GM19025 (cell line): ENCODE results near the gene FMR1NB.

Source experiments
- ATAC-seq: cut with Tn5 transposase; IDR thresholded peaks from one replicate; pipeline ENCODE4 v1.9.1; 2021; ENCODE audit warnings: mild to moderate bottlenecking, low read depth, moderate library complexity; ENCODE audit not compliant: unreplicated experiment

FMR1NB gene

GRCh38 chrX:147981038-147981752 is at the start of gene FMR1NB:
TSS of gene FMR1NB (plus strand) at chrX:147981337. CDS start at chrX:147981403, 66 bp downstream.
- no peak for ATAC-seq

GRCh38 chrX:147933815-147934214 is 47.3 kb upstream of the FMR1NB start:
- ATAC-seq, result no peak

- no peak for ATAC-seq
These were observed 45.9 kb upstream of the FMR1NB start for GRCh38 chrX:147935156-147935758.

GRCh38 chrX:147945286-147945685 is 35.9 kb upstream of the FMR1NB start:
- no peak for ATAC-seq

GRCh38 chrX:147948531-147948930 is 32.6 kb upstream of the FMR1NB start:
- no peak for ATAC-seq

- no peak for ATAC-seq
These were observed 30.8 kb upstream of the FMR1NB start for GRCh38 chrX:147950352-147950751.

GRCh38 chrX:147953976-147954375 is 27.2 kb upstream of the FMR1NB start:
- no peak for ATAC-seq

GRCh38 chrX:147957291-147957690 is 23.8 kb upstream of the FMR1NB start:
- ATAC-seq, result no peak

- ATAC-seq, result no peak
These were observed 22.8 kb upstream of the FMR1NB start for GRCh38 chrX:147958291-147958690.

GRCh38 chrX:147960722-147961121 is 20.4 kb upstream of the FMR1NB start:
- no peak for ATAC-seq

GRCh38 chrX:147962476-147962875 is 18.7 kb upstream of the FMR1NB start:
- ATAC-seq, result no peak

GRCh38 chrX:147978931-147979330 is 2.2 kb upstream of the FMR1NB start:
- ATAC-seq, result no peak

GRCh38 chrX:148020329-148020728 is 39.2 kb downstream of the FMR1NB start:
- ATAC-seq, result no peak

GRCh38 chrX:148024425-148025148 is 43.5 kb downstream of the FMR1NB start:
- ATAC-seq, result no peak

GRCh38 chrX:148035380-148035779 is 54.2 kb downstream of the FMR1NB start:
- ATAC-seq, result no peak

GRCh38 chrX:148037020-148037419 is 55.9 kb downstream of the FMR1NB start:
- no peak for ATAC-seq

- no peak for ATAC-seq
These were observed 62.2 kb downstream of the FMR1NB start for GRCh38 chrX:148043271-148043855.

- no peak for ATAC-seq
These were observed 66.1 kb downstream of the FMR1NB start for GRCh38 chrX:148047200-148047599.

GRCh38 chrX:148049441-148049840 is 68.3 kb downstream of the FMR1NB start:
- ATAC-seq, result no peak

GRCh38 chrX:148051973-148052372 is 70.8 kb downstream of the FMR1NB start:
- no peak for ATAC-seq

- no peak for ATAC-seq
These were observed 86.1 kb downstream of the FMR1NB start for GRCh38 chrX:148067285-148067684.
